GM20000 (cell line): Measurements from ENCODE around the gene CROCC2.

Experiments
- DNase-seq: peaks from one replicate; pipeline ENCODE4 v3.0.0; 2012; ENCODE audit warnings: low spot score
- TF ChIP-seq, protein P1 (sequence below): IDR thresholded peaks from 2 replicates; pipeline ENCODE4 v1.5.1; 2012; ENCODE audit warnings: mild to moderate bottlenecking, control low read depth; ENCODE audit errors: extremely low read depth, missing control alignments

Gene CROCC2

DNA sequence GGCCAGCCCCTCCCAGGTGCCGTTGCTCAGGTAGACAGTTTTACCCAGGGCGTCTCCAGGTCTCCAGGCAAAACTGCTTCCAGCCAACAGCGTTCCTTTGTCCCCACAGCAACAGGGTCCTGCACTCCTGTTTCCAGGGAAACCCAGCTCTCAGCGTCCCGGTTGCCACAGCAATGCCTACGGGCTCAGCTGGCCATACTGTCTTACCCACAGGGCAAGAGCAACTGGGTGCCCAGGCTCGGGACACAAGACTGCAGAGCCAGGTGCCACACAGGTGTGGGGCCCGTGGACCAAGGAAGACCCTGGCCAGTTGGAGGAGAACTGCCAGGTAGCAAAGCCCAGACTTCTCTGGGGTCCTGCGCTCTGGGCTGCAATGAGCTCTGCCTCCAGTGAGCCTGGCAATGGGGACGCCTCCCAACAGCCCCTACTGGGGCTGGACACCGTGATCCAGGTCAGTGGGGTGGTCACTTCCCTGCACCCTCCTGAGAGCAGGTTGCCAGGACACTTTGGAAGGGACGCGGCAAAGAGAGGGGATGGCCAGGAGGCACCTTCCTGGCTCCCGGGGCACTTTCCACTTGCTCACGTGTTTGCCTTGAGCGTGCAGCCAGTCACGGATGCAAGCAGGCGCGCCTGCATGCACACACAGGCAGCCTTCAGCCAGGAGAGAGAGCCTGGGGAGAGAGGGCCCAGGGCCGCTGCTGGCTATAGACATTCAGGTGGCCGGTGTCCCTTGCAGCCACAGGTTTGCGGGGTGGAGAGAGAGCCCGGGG lies at the start of gene CROCC2:
Gene CROCC2, plus strand, starts transcription at position 196 of the 770 bp plus-strand sequence. Its CDS starts 178 bp downstream, at position 374.
- TF ChIP-seq, protein P1, sequence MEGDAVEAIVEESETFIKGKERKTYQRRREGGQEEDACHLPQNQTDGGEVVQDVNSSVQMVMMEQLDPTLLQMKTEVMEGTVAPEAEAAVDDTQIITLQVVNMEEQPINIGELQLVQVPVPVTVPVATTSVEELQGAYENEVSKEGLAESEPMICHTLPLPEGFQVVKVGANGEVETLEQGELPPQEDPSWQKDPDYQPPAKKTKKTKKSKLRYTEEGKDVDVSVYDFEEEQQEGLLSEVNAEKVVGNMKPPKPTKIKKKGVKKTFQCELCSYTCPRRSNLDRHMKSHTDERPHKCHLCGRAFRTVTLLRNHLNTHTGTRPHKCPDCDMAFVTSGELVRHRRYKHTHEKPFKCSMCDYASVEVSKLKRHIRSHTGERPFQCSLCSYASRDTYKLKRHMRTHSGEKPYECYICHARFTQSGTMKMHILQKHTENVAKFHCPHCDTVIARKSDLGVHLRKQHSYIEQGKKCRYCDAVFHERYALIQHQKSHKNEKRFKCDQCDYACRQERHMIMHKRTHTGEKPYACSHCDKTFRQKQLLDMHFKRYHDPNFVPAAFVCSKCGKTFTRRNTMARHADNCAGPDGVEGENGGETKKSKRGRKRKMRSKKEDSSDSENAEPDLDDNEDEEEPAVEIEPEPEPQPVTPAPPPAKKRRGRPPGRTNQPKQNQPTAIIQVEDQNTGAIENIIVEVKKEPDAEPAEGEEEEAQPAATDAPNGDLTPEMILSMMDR = no peak
- no peak for DNase-seq

DNA sequence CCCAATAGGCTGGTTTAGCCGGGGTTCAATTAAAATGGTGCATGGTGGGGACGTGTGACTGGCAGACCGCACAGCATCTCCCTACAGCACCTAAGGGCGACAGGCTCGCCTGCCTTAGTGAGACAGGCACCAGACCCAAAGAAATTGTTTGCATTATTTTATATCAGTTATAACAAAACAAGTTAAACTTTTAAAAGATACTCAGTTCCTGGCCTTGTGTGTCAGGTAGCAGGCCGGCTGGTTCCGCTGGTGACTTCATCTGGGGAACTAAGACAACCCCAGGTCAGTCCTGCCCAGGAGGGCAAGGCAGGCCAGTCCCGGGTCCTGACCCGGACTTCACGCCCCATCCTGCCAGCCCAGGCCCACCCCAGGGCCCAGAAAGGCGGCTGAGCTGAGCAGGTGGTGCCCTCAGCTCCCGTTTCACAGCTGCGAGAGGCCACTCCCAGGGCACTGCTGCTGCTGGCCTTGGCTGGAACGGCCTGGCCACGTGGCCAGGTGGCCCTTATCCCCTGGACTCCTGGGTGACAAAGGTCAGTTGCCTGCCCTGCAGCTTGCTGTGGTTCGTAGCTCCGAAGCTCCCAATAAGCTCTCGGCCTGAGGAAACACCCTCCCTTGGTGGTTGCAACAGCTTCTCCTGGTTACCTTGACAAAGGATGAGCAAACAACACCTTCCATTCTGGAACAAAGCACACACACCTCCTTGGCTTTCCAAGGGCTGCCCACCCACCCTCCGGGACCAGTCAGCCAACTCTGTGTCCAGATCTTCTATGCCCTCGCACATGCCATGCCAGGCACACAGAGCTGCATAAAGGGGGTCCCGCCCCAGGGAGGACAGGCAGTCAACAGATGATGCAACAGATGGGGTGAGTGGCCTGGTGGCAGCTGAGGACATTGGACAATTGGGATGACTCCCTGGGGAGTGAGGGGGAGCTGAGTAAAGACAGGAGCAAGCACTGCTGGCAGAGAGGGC lies 48.8 kb upstream of the CROCC2 start:
- no peak for DNase-seq
- TF ChIP-seq, protein P1 = no peak

DNA sequence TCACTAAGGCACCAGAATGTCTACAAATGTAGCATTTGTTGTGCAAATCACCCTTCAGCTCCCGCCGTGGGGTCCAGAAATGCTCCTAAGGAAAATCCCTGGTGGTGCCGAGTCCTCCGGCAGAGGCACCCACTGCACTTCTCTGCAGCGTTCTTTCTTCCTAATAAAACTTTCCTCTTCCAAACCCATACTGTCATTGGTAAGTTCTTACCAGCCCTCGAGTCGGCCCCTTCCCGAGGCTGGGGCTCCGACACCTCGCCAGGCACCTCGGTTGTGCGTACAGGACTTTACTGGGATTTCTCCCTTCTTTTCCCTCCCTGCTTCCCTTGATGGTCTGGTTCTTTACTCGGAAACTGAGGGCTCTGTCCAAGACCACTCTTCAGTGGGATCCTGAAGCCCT lies 47.8 kb upstream of the CROCC2 start:
- no peak for DNase-seq
- TF ChIP-seq, protein P1 = no peak

DNA sequence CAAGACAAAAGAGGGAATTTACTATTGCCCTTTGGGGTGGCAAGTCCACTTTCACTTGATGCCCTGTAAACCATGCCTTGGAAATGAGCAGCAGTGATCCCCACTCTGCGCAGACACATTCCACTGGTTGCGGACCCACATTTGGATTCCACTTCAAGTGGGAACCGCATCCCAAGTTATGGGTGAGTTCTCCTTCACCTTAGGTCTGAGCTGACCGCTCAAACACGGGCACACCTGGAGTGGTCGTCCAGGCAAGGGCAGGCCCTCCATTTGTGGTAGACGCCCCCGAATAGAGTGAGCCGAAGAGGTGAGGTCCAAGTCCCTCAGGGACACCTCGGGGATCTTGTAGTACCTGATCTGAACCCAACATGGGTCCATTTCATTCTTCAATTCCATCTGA lies 47.3 kb upstream of the CROCC2 start:
- TF ChIP-seq, protein P1 = no peak
- DNase-seq = no peak

DNA sequence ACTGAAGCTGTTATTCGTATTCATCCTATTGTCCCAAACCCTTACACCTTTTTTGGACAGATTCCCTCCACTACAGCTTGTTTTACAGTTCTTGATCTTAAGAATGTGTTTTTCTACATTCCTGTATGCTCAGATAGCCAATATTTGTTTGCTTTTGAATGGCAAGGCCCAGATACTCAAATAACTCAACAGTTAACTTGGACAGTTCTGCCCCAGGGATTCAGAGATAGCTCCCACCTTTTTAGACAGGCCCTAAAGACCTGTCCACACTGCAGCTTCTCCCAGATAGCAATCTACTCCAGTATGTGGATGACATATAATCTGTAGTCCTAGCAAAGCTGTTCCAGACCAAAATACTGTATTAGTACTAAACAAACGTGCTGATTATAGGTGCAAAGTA lies 44.6 kb upstream of the CROCC2 start:
- TF ChIP-seq, protein P1 = no peak
- no peak for DNase-seq

DNA sequence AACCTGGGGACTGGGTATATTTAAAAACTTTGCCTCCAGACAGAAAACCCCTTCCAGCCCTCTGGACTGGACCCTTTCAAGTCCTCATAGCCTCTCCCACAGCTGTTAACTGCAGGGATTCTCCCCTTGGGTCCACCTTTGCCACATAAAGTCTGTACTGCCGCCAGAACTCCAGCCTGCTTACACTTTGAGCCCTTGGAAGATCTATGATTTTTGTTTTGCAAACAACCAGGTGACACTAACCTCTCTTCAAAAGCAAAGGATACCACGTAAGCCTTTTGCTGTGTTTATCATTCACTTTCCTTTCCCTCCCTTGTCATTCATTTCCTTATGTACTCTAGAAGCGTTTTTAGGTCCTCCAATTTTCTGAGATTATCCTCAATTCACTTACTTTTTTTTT lies 41.7 kb upstream of the CROCC2 start:
- DNase-seq = no peak
- TF ChIP-seq, protein P1 = no peak

DNA sequence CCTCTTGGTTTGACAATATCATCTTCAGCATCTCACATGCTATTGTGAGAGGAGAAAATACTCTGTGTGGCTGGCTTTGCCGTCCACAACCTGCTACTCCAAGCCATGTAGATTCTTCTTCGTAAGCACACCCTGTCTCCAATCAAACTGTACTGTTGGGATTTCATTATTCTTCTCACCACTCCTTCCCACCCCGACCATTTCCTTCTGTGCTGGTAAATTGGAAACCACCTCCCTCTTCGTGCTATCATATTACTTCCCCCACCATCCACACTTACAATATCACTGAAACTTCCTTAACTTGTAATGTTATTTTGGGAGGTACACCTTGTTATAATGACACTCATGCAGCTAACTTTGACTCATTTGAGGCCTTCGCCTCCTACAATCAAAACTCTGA lies 40.7 kb upstream of the CROCC2 start:
- TF ChIP-seq, protein P1 = no peak
- no peak for DNase-seq
